HepG2 (cell line): ENCODE measurements around the gene MOB3C. TPM values are rescaled to one million over a fixed set of nuclear protein-coding genes. Genes with fewer than 3 reads are reported as not detected.

Source experiments
- ATAC-seq: fragments of 200-7000 bp; cut with Tn5 transposase; 3 replicates; pipeline ENCODE4 v1.9.1; 2020; ENCODE audit warnings: mild to moderate bottlenecking, moderate library complexity
- BruUV-seq: library from RNA; stranded (reverse); fragments of 400-500 nt; replicated peaks from 2 replicates; lab custom pipeline; 2021; lab: Mats Ljungman, UMichigan
- CTCF ChIA-PET: fragments of 300-600 bp; formaldehyde crosslinking; extraction: SDS; loops from one replicate; lab custom pipeline; 2021; ENCODE audit warnings: low total read pairs, inconsistent platforms, low intra/inter-chr PET ratio; lab: Yijun Ruan, JAX
- POLR2A ChIA-PET: fragments of 350-600 bp; sonication (Branson Sonifier 250); formaldehyde crosslinking; loops from one replicate; lab custom pipeline; 2020; ENCODE audit warnings: antibody characterized with exemption, inconsistent platforms; lab: Yijun Ruan, JAX
- DNase-seq: peaks from one replicate; pipeline ENCODE4 v3.0.0-alpha.2; 2015; ENCODE audit warnings: low spot score
- FAIRE-seq: peaks from 3 replicates; lab custom pipeline; 2011; peaks lifted over from hg19 to GRCh38; lab: Jason Lieb, UNC
- H2AFZ ChIP-seq: one replicate; pipeline ENCODE4 v1.6.1; 2011; ENCODE audit warnings: low read length, inconsistent platforms
- H3K27ac ChIP-seq: fragments of 300-600 bp; 3 replicates; pipeline ENCODE4 v1.8.0; 2011; ENCODE audit warnings: mixed run types, mild to moderate bottlenecking, mixed read lengths, low read length, inconsistent platforms; ENCODE audit not compliant: insufficient read depth; ENCODE audit errors: extremely low read length
- H3K27me3 ChIP-seq, 2 experiments: fragments of 200-600 bp in 1 of 2; 2 replicates in 1 of 2; 3 replicates in 1 of 2; pipeline versions ENCODE4 v1.6.0 to v1.8.0; 2011; ENCODE audit warnings: low read length in 2 of 2, mild to moderate bottlenecking in 2 of 2, moderate library complexity in 2 of 2, inconsistent platforms in 1 of 2; ENCODE audit not compliant: insufficient read depth in 2 of 2, control insufficient read depth in 1 of 2
- H3K36me3 ChIP-seq, 2 experiments: fragments of 200-600 bp in 1 of 2; replicated peaks in 1 of 2; 2 replicates in 1 of 2; 3 replicates in 1 of 2; pipeline versions ENCODE4 v1.5.1 to v1.8.0; 2011; ENCODE audit warnings: low read length in 2 of 2, inconsistent platforms in 1 of 2; ENCODE audit not compliant: insufficient read depth in 2 of 2, control insufficient read depth in 1 of 2
- H3K4me1 ChIP-seq: 2 replicates; pipeline ENCODE4 v1.5.1; 2012; ENCODE audit warnings: low read length, inconsistent platforms; ENCODE audit not compliant: insufficient read depth
- H3K4me2 ChIP-seq: 2 replicates; pipeline ENCODE4 v1.6.0; 2011; ENCODE audit warnings: low read depth, low read length, inconsistent platforms
- H3K4me3 ChIP-seq, 3 experiments: fragments of 200-600 bp in 1 of 3; sonication (generic), shearing (Covaris generic) in 1 of 3; replicated peaks in 1 of 3; 2 replicates each; pipeline ENCODE4 v1.5.1; 2011 to 2016; ENCODE audit warnings: low read length in 3 of 3, inconsistent platforms in 2 of 3, low read depth in 2 of 3, mild to moderate bottlenecking in 2 of 3, control low read depth in 1 of 3, mixed read lengths in 1 of 3; ENCODE audit not compliant: insufficient read depth in 1 of 3
- H3K79me2 ChIP-seq: one replicate; pipeline ENCODE4 v1.6.1; 2011; ENCODE audit warnings: low read length, inconsistent platforms; ENCODE audit not compliant: insufficient read depth
- H3K9ac ChIP-seq: 2 replicates; pipeline ENCODE4 v1.6.0; 2011; ENCODE audit warnings: mild to moderate bottlenecking, low read depth, low read length, inconsistent platforms; ENCODE audit not compliant: insufficient read depth
- H3K9me3 ChIP-seq: 2 replicates; pipeline ENCODE4 v1.5.1; 2012; ENCODE audit warnings: mild to moderate bottlenecking, low read length
- H4K20me1 ChIP-seq: 2 replicates; pipeline ENCODE4 v1.6.0; 2011; ENCODE audit warnings: inconsistent platforms, mild to moderate bottlenecking, low read length, moderate library complexity; ENCODE audit not compliant: insufficient read depth
- CEBPZ ChIP-seq: IDR thresholded peaks from 2 replicates; pipeline ENCODE4 v1.6.1; 2012; ENCODE audit warnings: low read length, improper control_type of control experiment
- EEA1 ChIP-seq: sonication (generic); formaldehyde crosslinking; IDR thresholded peaks from 2 replicates; pipeline ENCODE4 v1.5.1; 2020; ENCODE audit warnings: mild to moderate bottlenecking, missing genetic modification reagents, borderline replicate concordance
- HNRNPK ChIP-seq: fragments of 200-400 bp; formaldehyde crosslinking; IDR thresholded peaks from 2 replicates; pipeline ENCODE4 v1.6.1; 2018; ENCODE audit warnings: low read length, low read depth, moderate library complexity, mild to moderate bottlenecking; ENCODE audit not compliant: poor library complexity, severe bottlenecking
- TOE1 ChIP-seq: sonication (generic); formaldehyde crosslinking; IDR thresholded peaks from 2 replicates; pipeline ENCODE4 v1.4.0; 2020; ENCODE audit warnings: mild to moderate bottlenecking, missing genetic modification reagents
- ZNF281 ChIP-seq: sonication (generic); formaldehyde crosslinking; IDR thresholded peaks from 2 replicates; pipeline ENCODE4 v1.4.0; 2020; ENCODE audit warnings: missing genetic modification reagents, borderline replicate concordance
- ZNF883 ChIP-seq: sonication (generic); formaldehyde crosslinking; IDR thresholded peaks from 2 replicates; pipeline ENCODE4 v1.5.1; 2020; ENCODE audit warnings: mild to moderate bottlenecking, missing genetic modification reagents; ENCODE audit errors: not compliant biosample characterization
- WGBS: methylation state at CpG from one replicate; pipeline ENCODE4 v1.1.6; 2017; ENCODE audit warnings: low lambda C conversion rate; 5-methylcytosine and 5-hydroxymethylcytosine counted together
- in situ Hi-C: cut with HindIII; loops from 2 replicates; pipeline ENCODE4 v1.10.0; 2017; ENCODE audit warnings: low pct_unique_long_range_greater_than_20kb; ENCODE audit not compliant: extremely low pct_ligation_motif_present
- intact Hi-C: fragments of 100-400 bp; cut with micrococcal nuclease; formaldehyde crosslinking; loops from one replicate; pipeline ENCODE4 v1.10.0; 2022; ENCODE audit not compliant: unreplicated experiment
- polyA plus RNA-seq, 8 experiments: library from polyadenylated mRNA; depleted of rRNA in 3 of 8; stranded (reverse) in 7 of 8; unstranded in 1 of 8; fragments of >200 nt; fragmentation: Illumina TruSeq in 4 of 8; extraction: Trizol in 4 of 8; gene quantifications; 2 replicates each; pipeline versions ENCODE4 v1.2.1 to v1.2.3, GENCODE V29; 2011 to 2016; ENCODE audit warnings: low read depth in 4 of 8, missing spikeins in 1 of 8, mixed read lengths in 1 of 8; ENCODE audit not compliant: insufficient read depth in 1 of 8
- total RNA-seq, 5 experiments: library from RNA; depleted of rRNA; stranded (reverse); fragments of >200 nt; fragmentation: Illumina TruSeq; extraction: Trizol; gene quantifications; 2 replicates each; pipeline ENCODE4 v1.2.3, GENCODE V29; 2016; ENCODE audit warnings: low read depth in 1 of 5

MOB3C gene
- total and polyA plus RNA-seq, 2 of the 13 experiments (the other 11 are each of a cell fraction or from before 2014, with no cell fraction given), result 3.5 to 4.1 TPM

DNA sequence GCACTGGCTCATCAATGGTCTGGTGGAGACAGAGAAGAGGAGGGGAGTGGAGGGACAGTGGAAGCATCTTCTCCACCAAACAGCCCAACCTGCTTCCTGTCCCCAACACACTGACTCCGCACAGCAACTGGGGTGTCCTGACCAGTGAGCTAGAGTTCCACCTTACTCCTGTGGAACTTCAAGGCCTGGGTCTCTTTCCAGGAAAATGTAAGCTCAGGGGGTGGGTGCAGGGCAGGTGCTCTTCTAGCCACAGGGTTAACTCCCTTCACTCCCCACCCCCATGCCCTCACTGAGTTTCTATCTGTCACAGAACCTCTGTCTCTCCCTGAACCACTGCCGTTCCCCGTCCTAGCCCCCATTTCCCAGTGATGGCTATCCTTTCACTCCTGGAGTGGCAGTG lies 876 bp downstream of the MOB3C start (continued):
- no peak for TF ChIP-seq ZNF883 (CRISPR knock-in tag)
- TF ChIP-seq TOE1 (CRISPR knock-in tag), result no peak
- TF ChIP-seq EEA1, result peak; percentile 18; the same call in 1 of the 2 replicates
- no peak for TF ChIP-seq HNRNPK
- TF ChIP-seq, all 625 proteins: peak for 3

DNA sequence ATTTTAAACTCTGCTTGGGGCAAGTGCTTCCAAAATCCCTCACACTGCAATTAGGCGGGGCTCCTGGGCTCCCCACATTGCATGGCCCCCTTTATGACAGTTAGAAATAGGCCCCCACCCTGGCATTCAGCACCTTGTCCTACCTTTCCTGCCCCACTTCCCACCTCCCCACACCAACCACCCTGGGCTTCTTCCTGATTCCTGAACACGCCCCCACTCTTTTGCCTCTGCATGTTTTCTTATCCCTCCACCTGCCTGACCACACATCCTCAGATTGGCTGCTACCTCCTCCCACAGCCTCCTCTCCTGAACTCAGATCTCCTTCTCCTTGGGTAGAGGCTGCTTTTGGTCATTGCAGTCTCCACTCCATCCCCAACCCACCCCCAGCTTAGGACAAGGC lies 1.5 kb downstream of the MOB3C start:
- H3K4me2 ChIP-seq, result no peak overlapping the region
- ChIA-PET CTCF (no interaction called here), POLR2A (interaction anchor here (6.2 kb wide), 1 partner anchor 10 kb away, joined by 79 read pairs; the partner anchor contains the start of gene MKNK1)
- H3K27me3 ChIP-seq, result no peaks in the 10 kb centered on the region; a peak in 1 of 5 replicates
- ATAC-seq, result no peak
- intact Hi-C loops (loop anchor here (10.0 kb wide), 1 partner anchor 50 kb away; the partner anchor contains the start of gene ATPAF1), in situ Hi-C loops (loop anchor here (5.0 kb wide), 1 partner anchor 107 kb away; no protein-coding TSS in a partner anchor)
- no peak overlapping the region for H3K4me3 ChIP-seq
- TF ChIP-seq ZNF281 (CRISPR knock-in tag) (no peak), CEBPZ (no peak)
- peaks cover 38% of the 10 kb centered on the region for H3K4me1 ChIP-seq
- no peaks in the 10 kb centered on the region for H3K36me3 ChIP-seq
- H3K79me2 ChIP-seq, result no peaks in the 10 kb centered on the region
- WGBS, result 100% methylated on average over 2 of the region's 2 CpGs
- H4K20me1 ChIP-seq, result no peaks in the 10 kb centered on the region
- no peak for FAIRE-seq
- BruUV-seq, result no TSS peak
- no peak overlapping the region for H3K9ac ChIP-seq
- H3K27ac ChIP-seq, result no peak overlapping the region
- no peak overlapping the region for H2AFZ ChIP-seq
- DNase-seq, result no peak
- H3K9me3 ChIP-seq, result no peaks in the 10 kb centered on the region
